AG09319 (cell line): Measurements from ENCODE around the gene ATP2C2.

Experiments
- DNase-seq: peaks from one replicate; pipeline ENCODE4 v3.0.0-alpha.2; 2010; ENCODE audit warnings: low read depth; ENCODE audit errors: extremely low read depth
- CTCF ChIP-seq: IDR thresholded peaks from 2 replicates; pipeline ENCODE4 v1.5.1; 2011; ENCODE audit warnings: low read depth, mild to moderate bottlenecking, inconsistent platforms, low read length, moderate library complexity

ATP2C2 gene

DNA sequence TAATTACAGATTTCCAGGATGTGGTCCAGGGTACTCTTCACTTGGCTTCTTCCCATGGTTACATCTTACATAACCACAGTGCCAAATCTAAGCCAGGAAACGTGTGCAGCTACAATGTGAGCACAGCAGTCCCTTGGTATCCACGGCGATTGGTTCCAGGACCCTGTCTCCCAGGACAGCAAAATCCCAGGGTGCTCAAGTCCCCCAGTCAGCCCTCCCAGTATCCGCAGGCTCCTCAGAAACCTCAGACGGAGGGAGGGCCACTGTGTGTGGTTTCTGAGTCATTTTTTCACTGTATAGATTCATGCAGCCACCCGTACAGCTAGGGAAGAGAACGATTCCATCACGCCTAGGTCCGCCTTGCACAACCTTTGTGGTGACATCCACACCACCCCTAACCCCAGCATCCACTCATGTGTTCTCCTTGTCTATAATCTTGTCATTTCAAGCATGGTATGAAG, 11.1 kb upstream of the ATP2C2 start:
- no peak for DNase-seq
- TF ChIP-seq CTCF = no peak

DNA sequence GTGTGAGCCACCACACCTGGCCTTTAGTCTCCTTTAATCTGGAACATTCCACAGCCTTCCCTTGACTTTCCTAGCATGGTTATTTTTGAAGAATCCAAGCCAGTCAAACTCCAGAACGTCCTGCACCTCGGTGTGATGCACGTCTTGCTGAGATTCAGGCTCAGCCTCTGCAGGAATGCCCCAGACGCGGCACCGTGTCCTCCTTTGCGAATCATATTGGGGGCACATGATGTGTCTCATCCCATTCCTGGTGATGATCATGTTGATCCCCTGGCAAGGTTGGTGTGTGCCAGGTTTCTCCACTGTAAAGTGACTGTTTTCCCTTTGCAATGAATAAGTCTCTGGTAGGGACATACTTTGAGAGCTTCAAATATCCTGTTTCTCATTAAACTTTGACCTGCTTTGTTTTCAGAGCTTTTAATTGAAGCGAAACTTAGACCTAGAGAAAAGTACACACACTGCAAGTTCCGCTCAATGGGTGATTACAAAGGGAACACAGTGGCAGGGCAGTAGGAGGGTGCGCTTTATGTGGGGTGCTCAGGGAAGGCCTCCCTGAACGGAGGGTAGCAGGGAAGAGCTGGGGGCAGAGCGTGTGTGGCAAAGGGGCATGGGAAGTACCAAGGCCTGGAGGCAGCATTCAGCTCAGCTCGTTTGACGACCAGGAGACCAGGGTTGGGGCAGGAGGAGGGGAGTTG, 9.6 kb upstream of the ATP2C2 start:
- TF ChIP-seq CTCF = no peak
- DNase-seq = no peak

DNA sequence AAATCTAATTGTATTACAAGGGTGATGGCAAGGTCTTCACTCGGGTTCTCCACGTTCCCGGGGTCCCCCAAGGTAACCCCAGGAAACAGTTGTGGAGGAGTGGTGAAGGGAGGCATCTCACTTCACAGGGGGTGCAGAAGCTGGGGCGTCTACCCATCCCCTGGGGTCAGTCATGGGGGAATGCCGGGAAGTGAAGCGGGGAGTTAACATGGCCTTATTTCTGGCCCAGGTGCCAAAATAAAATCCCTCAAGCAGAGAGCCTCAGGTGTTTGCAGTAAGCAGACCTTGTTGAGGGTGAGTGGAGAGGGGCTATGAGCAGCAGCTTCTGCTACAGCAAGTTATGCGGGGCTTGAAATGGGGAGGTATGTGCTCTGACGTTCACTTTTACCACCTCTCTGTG, 9.0 kb upstream of the ATP2C2 start:
- DNase-seq = no peak
- TF ChIP-seq CTCF = no peak

- DNase-seq = no peak
- no peak for TF ChIP-seq CTCF
Observed at GRCh38 chr16:84360170-84360569, 8.2 kb upstream of the ATP2C2 start.

DNA sequence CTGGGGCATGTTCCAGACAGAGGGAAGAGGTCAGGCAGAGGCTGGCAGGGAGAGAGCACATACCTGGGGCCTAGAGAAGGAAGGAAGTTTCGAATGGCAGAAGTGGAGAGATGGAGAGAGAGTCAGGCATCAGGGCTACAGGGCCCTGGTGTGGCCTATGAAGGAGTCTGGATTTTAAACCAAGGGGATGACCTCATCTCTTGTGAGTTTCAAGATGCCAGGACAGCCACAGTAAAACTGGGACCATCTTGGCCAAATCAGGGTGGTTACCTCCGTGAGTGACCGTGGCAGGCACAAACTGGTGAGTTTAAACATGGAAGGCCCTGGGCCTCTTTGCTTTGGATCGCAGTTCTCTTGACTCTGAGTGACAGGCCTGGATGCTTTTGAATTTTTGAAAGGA, 7.6 kb upstream of the ATP2C2 start:
- no peak for DNase-seq
- TF ChIP-seq CTCF = no peak

- DNase-seq = no peak
- no peak for TF ChIP-seq CTCF
Observed at GRCh38 chr16:84361546-84361945, 6.8 kb upstream of the ATP2C2 start.

DNA sequence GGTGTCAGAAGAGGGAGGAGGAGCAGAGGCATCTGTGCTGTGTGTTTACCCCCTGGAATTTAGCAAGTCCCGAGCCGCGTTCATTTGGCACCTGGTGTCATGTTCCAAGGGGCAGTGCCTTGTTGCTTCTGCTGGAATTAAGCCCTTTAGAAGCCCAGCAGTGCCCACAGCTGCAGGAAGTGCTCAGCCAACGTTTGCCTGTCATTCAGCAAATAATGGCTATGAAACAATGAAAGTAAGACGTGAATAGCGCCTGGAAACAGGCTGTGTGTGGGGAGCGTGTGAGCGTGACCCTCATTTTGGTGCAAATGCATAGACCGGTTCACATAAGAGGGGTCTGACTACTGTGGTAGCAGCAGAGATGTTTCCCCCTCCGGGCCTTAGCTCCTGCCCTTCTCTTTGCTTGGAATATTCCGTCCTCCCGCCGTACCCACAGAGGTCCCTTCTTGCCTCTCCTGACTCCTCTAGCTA, 5.8 kb upstream of the ATP2C2 start:
- no peak for TF ChIP-seq CTCF
- DNase-seq = no peak
